ENCODE measurements around the gene STYK1.

STYK1 gene, protein sequence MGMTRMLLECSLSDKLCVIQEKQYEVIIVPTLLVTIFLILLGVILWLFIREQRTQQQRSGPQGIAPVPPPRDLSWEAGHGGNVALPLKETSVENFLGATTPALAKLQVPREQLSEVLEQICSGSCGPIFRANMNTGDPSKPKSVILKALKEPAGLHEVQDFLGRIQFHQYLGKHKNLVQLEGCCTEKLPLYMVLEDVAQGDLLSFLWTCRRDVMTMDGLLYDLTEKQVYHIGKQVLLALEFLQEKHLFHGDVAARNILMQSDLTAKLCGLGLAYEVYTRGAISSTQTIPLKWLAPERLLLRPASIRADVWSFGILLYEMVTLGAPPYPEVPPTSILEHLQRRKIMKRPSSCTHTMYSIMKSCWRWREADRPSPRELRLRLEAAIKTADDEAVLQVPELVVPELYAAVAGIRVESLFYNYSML

DNA sequence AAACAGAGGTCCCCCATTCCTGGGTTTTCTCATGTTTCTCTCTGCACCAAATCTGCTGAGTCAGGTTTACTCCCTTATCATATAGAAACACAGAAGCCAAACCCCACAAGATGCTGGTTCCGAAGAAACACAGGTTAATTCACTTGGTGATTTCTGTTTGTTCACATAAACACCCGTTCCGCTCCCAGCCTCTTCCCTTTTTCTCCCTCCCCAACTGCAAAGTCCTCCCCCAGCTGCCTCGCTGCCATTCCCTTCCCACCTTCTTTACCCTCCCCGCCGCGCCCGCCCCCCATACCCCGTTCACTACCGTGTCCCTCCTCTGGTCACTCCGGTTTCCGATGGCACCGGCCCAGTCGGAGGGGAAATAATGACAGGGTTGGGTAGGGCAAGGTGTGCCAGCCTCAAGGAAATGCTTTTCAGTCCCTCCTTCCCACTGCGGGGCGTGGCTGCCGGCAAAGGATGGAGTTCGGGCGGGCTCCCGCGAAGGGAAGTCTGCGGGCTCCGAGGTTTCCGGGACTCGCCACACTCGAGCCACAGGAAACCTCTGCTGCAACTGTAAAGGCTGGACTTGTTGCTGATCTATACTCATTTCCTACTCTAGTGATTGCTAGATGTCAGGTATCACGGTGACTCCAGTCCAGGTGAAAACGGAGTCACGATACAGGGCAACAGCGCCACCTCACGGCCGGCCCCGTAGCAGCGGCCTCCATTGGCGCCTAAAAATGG, at the start of gene STYK1:
Gene STYK1 (minus strand): TSS at position 394 of the 726 bp plus-strand sequence. CDS start 39,434 bp downstream, outside the sequence.
- peak; percentile 78 for DNase-seq (ENCODE audit: low spot score)

DNA sequence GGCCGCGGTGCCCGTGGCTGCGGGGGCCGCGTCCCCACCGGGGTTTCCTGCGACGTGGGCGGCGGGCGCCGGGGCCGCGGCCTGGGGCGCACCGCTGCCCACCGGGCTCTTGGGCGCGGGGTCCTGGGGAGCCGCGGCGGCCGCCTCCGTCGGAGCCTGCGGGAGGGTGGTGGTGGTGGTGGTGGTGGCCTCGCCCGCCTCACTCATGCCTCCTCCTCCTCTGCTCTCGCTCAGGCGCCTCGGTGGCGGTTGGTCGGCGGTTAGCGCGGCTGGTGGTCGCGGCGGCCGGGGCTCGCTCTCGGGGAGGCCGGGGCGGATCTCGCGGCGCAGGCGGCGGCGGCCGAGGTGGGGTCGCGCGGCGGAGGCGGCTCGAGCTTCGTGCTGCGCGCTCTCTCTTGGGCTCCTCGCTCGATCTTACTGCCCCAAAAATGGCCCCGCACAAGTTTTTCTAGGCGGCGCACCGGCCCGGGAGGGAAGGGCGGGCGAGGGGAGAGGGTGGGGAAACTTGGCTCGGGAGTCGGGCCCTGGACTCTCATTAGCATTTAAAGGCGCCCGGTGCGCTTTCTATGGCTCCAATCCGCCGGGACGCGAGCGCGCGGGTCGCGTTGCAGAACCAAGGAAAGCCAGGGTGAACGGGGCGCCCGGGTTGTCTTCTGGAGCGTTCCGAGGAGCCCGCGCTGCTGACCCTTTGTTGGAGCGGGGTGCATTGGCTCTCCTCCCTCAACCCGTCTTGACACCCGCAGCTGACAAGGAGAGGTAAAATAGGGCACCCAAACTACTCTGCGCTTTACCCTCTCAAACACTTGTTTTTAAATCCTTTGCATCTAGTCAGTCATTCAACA, 49.3 kb upstream of the STYK1 start, which contains the start of gene YBX3:
Gene YBX3 (minus strand): TSS at position 419 of the 842 bp plus-strand sequence. CDS start 212 bp downstream, at position 207.
- DNase-seq (ENCODE audit: low spot score), result peak; percentile 74

DNA sequence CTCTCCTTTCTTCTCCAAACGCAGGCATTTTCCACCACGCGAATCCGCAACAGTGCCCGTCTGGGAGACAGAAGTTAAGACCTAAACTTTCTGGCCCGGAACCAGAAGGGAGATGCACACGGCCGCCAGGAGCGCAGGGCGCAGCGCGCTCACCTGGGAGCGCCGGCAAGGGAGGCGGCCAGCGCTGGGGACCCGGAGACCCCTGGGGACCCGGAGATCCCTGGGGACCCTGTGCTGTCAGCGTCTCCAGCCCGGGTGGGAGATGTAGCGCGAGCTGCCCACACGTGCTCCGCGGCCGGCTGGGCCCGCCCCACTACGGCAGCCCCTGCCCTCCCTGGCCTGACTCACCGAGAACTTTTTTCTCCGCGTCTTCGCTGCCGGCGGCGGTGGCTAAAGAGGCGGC, 48.7 kb upstream of the STYK1 start:
- DNase-seq (ENCODE audit: low spot score), result peak; percentile 61

DNA sequence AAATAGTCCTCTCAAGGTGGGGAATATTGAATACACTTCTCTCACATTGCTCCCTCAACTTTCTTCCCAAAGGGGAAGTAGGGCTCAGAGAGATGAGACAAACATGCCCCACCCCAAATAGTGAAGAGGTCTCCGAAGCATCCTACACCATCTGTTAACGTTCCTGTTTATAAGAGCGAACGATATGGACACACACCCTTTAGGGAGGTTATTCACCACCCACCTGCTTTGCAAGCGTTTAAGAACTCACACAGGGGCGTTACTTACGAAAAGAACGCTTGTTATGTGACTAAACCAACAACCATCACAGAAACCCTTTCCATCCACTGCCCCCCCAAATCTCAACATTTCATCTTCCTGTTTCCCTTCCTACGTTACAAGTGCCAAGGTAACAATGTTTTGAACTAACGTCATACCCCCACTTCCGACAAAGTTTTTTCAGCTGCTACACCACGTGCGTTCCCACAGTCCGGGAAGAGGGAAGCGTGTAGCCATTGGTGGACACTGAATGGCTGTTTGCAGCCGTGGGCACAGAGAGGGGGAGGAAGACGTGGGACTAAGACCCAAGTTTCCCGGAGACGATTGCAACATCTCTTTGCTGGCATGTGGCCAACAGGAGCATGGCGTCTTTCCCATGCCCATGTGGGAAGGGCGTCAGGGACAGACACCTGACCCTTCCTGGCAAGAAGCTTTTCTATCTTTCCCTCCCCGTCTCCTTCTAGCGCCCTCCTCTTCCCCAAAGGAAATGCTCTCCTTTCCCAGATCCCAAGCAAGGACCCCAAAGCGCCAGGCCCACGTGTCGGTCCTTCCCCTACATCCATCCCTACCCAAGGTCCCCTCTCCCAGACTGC, 48.0 kb upstream of the STYK1 start:
- peak; percentile 80 for DNase-seq (ENCODE audit: low spot score)

DNA sequence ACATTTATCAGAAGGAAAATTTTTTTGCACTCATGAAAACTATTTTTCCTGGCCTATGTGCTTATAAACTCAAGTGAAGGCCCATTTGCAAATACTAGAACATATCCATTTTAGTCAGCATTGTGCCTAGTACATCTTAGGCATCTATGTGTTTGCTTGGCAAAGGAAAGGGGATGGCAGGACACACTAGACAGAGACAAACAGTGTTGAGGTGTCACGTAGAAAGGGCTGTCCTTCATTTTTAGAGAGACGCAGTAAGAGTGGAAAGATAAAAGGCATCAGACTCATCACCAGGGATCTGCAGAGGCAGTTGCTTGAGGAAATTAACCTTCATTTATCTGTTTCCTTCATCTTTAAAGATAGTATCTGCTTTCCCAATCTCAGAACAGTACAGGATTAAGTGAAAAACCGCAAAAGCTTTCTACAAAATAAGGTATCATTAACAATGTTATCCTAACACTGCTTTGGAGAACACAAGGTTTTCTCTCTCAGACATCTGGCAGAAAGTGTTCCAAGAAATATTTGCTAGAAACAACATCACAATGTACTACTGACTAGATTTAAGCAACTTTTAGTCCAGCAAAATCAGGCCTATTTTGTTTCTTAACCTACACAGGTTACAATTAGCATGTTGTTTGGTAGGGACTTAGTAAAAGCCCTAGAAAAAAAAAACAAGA, 47.3 kb upstream of the STYK1 start:
- peak; percentile 48 for DNase-seq (ENCODE audit: low spot score)

DNA sequence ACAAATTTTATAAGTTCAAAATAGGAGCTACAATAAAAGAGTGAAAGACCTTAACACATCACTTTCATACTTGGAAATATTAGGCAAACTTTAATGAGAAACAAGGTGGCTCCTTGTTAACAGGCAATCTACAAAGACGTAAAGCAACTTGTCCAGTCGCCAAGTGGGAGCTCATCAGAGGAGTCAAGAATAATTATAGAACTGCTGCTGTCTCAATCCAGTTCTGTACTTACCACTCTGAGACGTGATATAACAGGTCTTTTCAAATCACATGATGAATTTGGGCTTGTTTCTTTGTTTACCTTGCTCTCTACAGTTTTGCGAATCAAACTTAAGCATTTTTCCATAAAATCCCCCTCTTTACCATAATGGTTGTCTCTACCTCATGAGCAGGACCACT, 45.6 kb upstream of the STYK1 start:
- DNase-seq (ENCODE audit: low spot score), result no peak

DNA sequence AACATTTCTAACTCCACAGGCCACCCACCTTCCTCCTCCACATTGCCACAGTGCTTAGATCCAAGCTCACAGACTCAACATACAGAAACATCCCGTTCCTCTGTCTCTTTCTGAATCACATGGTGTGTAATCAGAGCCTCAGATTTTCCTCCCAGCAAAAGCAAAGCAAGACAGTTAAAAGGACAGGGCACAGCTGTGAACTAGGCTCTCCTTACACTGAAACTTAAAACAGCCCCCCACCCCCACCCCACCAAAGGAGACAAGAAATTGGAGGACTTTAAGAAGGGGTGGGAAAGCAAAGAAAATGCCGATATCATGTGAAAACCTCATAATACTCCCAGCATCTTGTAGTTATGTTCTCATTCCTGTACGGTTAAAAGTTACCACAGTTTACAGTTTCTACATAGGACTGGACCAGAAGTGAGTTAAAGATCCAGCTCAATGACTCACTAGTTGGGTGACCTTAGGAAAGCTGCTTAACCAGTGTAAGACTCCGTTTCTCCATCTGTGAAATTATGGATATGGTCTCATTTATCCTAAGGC, 44.5 kb upstream of the STYK1 start:
- DNase-seq (ENCODE audit: low spot score), result no peak

DNA sequence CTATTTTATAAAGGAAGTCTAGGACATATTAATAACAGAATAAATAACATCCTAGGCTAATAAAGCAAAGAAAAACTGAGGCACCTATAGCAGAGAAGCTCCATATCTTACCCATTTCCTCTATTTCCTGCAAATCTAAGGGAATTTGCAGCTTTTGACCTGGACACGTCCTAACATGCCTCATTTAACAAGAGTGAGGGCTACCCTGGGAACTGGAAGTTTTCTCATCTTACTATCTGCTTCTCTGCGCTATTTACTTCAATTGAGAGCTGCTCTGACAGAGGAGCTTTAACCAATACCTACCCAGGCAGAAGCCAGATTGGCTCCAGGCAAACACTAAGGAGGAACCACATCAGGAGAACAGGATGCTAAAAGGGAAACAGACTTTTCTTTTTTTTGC, 43.6 kb upstream of the STYK1 start:
- DNase-seq (ENCODE audit: low spot score), result no peak

DNA sequence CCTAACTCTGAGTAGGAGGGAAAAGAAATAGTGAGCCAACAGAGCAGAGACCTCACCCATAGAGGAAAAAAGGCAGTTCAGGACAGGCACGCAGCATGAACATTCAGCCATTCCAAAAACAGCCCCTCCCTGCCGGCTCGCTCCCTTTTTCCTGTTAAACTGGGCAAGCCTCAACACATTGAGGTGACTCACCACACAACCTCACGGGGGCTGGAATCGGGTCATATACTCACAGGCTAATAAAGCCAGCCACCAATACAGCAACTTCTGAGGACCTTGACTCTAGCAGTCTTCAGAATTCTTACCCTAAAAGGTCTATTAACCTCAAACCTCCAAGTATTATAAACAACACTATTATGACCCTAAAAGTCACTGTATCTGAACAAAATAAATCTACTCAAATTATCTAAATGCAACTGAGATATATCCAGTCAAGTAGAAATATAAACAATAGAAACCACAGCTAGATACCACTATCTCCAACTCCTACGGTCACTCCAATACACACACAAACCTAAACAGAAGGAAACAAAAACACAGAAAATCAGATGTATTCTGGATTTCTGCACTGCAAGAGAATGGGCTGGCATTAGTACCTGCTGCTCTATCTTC, 43.0 kb upstream of the STYK1 start:
- no peak for DNase-seq (ENCODE audit: low spot score)

DNA sequence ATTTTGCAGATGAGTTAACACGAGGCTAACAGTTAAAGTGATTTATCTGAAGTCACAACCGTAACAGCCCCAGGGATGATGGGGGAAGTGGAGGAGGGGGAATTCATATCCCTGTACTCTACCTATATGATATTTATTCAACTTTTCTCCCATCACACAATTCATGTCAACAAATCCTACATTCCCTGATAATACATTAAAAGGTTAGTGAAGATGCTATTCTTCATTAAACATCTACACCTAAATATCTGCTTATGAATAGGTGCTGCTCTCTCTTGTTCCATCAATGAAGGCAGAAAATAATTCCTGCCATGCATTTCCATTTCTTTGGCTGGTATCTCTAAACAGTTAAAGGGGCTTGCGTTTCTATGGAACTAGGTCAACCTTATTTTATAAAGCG, 42.4 kb upstream of the STYK1 start:
- DNase-seq (ENCODE audit: low spot score), result no peak

DNA sequence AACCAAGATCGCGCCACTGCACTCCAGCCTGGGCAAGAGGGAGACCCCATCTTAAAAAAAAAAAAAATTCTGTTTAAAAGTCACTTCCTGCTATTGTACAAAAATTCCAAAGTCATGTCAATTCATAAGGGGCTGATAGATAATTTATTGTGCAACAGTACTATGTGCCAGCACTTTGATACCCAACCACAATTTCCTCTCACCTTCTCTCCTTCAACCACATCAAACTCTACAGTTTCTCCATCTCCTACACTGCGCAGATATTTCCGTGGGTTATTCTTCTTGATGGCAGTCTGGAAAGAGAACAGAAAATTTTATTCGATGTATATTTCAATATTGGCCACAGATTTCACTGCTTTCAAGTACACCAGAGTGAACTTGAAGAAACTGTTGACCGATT, 41.6 kb upstream of the STYK1 start:
- no peak for DNase-seq (ENCODE audit: low spot score)

DNA sequence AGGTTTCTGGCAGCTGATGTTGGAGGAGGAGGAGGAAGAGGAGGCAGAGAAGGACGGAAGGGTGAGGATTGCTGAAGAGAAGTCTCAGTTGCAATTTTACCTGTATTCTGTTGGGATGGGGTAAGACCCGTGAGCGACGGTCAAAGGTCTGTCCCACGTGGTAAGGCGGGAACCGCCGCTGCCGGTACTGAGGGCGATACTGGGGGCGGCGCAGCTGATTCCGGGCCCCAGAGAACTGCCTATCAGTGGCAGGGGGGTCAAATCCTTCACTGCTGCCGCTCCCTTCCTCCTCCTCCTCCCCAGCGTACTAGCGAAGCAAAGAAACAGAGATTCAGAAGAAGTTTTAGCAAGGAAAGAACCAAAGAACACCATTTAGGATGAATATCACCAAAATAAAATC, 36.0 kb upstream of the STYK1 start:
- no peak for DNase-seq (ENCODE audit: low spot score)

DNA sequence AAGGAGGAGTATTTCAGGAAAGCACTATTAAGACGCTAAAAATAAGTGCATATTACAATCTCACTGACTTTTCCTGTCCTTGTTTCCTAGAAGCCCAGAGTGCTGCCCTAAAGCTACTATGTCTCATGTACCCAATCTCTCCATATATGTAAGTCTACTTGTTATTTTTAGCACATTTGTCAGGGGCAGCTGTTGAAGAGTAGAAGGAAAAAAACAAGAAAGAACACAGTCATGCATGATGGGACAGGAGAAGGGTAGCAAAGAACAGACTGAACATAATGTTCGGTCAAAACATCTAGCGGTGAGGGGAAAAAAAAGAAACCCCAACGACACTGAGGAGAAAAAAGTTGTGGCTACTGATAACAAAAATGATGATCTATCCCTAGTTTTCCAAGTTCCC, 35.0 kb upstream of the STYK1 start:
- no peak for DNase-seq (ENCODE audit: low spot score)

DNA sequence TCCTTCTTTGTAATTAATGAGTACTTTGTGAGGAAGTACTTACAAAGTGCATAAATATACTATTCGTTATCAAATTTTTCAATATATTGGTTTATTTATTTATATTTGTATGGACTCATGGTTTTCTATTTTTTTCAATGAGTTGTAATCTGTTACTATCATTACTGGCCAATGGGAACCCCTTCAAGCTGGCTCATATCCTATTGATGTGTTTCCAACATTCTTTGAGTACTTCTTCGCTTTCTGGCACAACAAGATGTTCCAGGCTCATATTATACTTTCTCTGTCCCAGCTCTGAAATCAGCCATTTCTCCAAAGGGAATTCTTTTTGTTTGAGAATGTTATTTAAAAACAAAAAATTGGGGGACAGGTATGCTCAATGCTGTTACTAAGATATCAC, 31.8 kb upstream of the STYK1 start:
- DNase-seq (ENCODE audit: low spot score), result no peak

DNA sequence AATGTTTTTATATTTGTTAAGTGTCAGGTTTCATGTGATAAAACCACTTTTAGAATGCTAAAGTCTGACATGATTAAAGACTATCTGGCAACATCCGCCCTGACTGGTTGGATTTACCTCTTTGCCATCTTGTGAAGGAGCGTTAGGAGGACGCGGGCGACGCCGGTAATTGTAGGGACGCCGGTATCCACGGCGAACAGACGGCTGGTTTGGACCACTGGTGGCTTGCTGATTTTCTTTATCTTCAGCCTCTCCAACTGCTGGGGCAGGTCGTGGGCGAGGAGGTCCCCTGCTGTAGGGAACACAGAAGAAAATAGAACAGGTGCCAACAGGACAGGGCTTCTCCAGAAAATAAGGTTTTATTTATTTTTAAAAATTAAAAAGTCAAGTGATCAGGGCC, 28.0 kb upstream of the STYK1 start:
- no peak for DNase-seq (ENCODE audit: low spot score)

DNA sequence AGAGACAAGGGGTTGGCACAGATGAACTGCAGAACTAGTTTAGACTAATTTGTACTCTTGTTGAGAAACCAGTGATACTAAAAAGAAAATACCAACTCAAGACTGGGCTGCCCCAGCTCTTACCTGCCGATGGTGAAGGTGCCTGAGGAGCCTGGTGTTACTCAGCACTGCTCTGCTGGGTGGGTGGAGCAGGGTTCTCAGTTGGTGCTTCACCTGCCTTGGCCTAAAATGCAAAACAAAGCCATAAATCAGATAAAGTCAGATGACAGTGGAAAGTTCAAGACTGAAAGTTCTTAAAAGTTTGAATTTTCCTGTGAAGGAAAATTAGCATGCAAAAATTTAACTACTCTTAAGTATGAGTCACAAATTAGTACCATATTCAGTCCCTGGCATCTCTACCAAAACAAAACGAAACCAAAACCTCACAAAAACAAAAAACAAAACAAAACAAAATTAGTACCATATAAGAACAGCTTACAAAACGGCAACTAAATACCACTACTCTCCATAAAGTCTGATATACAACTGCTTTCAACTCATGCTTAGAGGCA, 27.4 kb upstream of the STYK1 start:
- DNase-seq (ENCODE audit: low spot score), result peak; percentile 59

DNA sequence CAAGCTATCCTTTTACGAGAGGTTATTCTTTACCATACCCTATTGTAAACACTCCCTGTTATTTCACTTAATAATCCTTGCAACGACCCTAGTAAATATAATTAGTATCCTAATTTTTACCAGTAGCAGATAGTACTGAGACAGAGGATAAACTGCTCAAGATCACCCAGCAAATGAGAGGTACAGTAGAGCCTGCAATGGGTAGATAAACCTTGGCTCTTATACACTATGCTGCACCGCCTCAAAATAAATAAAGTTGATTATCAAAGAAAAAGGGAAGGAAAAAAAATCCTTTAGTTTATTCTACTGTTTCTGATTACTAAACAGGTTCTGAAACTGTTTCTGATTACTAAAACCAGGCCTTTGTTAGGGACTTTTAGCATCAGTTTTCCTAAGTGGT, 26.7 kb upstream of the STYK1 start:
- no peak for DNase-seq (ENCODE audit: low spot score)

DNA sequence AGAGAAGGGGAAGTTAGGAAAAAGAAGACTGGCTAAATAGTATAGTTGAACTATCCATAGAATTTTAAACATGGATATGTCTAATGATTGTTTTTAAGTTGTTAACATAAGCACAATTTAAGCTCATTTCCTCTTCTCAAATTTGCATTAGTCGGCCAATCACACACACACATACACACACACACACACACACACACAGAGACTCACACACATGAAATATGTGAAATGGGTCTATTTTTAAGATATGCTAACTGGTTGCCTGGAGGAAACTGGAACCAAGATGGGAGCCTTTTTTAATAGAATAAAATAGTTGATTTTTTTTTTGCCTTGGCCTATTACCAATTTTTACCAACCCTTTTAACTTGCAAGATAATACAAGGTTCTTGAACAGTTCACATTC, 24.0 kb upstream of the STYK1 start:
- DNase-seq (ENCODE audit: low spot score), result no peak

DNA sequence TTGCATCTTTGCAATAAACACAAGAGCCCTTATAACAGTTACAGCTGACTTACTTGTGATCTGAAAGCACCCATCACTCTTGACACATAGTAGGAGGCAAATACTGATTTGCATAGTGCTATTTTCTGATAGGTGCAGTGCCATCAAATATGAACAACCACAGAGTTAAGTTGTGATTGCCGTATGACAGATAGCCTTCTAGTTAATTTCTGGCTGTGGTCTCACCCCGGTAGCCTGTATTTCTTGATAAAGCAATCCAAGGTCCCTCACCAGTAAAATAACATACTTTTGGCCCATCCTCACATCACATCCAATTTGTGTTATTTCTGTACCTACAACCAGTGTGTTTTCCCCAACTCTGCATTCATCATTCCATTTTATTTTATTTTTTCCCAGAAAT, 23.3 kb upstream of the STYK1 start:
- peak; percentile 33 for DNase-seq (ENCODE audit: low spot score)

DNA sequence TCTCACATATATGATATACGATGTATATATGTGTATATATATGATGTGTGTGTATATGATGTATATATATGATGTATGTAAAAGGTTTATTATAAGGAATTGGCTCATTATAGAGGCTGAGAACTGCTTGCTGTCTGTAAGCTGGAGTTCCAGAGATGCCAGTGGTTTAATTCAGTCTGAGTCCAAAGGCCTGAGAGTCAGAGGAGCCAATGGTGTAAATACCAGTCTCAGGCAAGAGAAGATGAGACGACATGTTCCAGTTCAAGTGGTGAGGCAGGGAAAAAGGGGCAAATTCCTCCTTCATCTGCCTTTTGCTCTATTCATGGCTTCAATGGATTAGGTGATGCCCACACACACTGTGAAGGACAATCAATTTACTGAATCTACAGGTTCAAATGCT, 17.1 kb upstream of the STYK1 start:
- DNase-seq (ENCODE audit: low spot score), result no peak
